ENCODE data around the gene WNT16.
A peak's percentile ranks its signal among the peaks of the same experiment; 100 is the strongest.
"Not testable (repeated sequence)": the region's sequence is repeated elsewhere in the genome, so short reads cannot be mapped to it uniquely, and the experiment has no call there.

Gene WNT16

DNA sequence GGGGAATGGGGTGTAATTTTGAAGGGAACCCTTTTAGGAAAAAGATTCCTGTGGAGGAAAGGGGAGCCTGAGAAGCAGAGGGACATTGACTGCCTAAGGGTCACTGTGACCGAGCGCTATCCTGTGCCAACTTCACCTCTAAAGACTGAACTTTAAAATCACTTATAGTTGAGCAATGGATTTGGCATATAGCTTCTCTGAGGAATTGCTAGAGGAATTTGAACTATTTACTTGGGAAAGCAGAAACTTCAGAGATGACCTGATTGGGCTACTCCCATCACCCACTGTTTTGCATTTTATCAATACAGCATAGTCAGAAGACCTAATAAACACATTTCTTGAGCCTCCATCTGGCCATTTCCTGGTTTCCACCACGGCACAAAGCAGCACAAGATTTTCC, 23.7 kb upstream of the WNT16 start:
- intact Hi-C loops (cut with DNase I) = no loop called here
- no peak for DNase-seq

DNA sequence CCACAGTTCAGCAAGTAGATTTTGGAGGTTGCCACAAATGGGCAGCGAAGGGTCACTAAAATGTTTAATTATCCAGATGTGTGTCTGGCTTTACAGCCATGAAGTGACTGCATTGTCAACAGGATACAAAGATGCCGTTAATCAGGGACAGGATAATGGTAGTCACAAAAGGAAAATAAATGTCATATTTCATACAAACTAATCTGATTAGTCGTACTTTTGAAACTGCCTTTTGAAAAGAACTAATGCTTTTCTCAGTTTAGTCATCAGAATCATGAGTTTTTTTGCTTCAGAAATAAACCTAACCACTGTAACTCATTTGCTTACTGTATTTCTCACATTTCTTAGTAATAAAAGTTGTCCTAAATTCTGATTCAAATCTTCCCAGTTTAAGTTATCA, 22.2 kb upstream of the WNT16 start:
- intact Hi-C loops (cut with DNase I) = no loop called here

DNA sequence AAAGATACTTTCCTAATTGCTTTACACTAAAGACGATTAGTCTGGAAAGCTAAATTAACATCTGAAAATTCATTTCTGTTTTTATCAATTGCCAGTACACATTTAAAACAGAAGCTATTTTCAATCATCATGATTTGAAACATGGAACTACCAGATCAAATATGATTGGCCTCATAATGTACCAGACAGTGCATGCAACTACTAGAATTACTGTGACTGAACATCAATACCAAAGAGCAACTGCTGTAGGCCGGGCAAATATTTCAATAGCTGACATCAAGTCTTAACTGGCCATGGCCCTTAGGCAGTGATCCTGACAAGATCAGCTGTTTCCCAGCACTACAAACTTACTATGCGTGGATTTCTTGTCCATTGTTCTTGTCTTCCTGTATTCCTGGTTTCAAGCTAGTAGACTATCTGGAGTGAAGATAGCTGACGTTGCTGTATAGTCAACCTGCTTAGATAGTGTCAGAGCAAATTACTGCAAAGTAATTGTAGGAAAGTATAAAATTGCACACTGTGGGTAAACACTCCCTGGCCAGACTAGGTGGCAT, 21.7 kb upstream of the WNT16 start:
- no peak for DNase-seq
- intact Hi-C loops (cut with DNase I) = no loop called here

More for the DNA sequence above, 22.2 kb upstream of the WNT16 start:
- no peak for DNase-seq

DNA sequence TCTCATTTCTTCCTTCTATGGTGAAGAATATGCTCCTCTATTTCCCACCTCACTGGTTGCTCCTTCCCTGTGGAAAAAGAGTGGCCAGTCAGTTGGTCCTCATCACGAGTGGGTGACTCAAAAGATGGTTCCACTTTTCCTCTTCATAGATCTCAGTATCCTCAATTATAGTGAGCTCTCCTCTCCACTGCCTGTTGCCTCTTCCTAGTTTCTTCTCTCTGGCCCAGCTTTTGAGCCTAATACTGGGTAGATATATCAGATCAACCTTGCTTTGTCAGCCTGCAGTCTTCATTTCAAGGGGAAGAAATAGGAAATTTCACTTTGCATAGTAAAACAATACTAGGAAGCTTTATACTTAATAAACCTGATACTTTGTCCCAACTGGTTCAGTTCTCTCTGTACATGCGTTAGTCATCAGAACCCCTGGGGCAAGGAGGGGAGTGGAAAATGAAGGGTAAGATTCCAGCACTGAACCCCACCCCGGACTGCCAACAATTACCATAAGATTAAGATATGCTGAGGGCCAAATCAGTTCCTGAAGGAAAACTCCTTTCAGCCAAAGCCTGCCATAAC, 15.5 kb upstream of the WNT16 start:
- no peak for DNase-seq
- intact Hi-C loops (cut with DNase I) = no loop called here

DNA sequence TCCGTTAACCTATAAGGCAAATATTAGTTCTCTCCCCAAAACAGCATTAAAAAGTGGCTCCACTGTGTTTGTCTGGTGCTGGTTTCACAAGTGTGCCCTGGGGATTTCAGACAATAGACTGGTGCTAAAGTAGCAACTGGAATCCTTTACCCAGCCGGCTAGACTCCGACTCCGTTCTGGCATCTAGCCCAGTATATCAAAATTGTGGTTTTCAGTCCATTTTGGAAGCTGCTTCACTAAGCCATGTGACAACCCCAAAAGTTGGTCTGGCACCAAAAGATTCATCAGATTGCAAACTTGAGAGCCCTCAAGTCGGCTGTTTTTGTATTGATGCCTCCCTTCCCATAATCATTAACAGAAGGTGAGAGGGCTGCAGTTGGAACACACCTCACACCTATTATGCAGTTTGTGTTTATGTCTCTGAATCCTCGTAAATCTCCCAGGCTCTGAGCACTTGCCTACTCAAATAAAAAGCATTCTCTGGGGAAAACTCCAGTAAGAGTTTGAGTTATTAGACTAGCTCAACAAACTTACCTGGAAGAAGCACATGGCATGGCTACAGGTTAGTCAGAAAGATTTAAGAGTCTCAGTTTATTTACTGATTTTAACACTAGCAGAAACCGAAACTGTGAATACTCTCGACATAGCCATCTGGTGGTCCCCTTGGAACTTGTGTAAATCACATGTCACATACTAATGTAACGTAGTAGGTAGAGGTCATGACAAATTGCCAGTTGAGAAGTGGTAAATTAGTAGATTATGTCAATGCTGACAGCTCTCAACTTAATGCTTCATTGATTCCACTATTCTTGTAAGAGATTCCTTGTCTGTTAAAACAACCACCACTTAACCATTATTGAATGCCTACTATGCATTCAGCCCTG, 14.8 kb upstream of the WNT16 start:
- DNase-seq = no peak
- intact Hi-C loops (cut with DNase I) = no loop called here

DNA sequence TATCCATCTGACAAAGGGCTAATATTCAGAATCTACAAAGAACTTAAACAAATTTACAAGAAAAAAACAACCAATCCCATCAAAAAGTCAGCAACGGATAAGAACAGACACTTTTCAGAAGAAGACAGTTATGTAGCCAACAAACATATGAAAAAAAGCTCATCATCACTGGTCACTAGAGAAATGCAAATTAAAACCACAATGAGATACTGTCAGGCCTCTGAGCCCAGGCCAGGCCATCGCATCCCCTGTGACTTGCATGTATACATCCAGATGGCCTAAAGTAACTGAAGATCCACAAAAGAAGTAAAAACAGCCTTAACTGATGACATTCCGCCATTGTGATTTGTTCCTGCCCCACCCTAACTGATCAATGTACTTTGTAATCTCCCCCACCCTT, 13.6 kb upstream of the WNT16 start:
- DNase-seq; intact Hi-C loops (cut with DNase I): not testable (repeated sequence)

DNA sequence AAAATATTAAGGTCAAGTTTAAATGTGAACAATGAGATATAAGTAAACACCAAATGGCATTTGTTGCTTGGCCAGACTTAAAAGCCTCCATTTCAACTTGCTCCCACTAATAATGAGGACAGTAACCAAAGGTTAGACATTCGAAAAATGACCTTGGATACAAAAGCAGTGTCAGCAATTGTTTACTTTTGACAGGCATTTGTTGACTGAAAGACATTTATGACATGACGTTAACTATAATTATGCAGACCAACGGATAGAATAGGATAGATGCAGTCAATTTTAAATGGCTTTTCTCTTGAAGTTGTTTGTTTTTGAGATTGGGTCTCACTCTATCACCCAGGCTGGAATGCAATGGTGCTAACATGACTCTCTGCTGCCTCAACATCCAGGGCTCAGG, 6.3 kb upstream of the WNT16 start:
- DNase-seq = no peak
- intact Hi-C loops (cut with DNase I) = no loop called here

DNA sequence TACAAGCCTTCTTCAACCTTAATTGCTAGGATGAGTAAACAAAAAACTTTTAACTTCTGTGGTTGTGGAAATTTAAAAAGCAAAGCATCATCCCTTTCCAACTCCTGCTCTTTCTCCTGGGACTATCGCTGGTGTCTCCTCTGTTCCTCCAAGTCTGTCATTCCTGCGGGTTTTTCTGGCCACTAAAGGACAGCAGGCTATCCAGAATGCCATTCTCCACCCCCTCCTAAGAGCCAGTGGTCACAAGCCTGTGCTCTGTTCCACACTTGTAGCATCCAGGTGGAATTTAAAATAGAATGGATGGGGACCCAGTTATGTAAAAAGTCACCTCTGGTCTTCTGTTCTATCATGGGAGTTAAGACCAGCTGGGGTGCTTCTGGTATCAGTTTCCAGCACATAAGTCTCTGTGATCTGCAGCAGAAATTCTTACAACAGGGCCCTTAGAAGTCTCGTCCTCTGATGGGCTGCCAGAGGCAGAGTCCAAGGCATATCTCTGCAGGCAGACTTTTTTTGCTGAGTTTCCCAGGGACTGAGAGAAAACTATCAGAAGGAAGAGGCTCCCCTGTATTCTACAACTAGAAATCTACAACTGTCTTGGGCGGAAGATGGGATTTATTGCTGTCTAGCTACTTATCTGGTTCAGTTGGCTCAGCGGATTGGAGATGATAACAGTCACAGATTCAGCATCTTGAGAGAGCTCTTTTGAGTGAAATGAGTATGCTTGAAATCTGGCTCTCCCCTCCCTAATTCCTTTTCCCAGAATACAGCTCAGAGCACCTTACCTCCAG, 5.1 kb upstream of the WNT16 start:
- DNase-seq = no peak
- intact Hi-C loops (cut with DNase I) = no loop called here

DNA sequence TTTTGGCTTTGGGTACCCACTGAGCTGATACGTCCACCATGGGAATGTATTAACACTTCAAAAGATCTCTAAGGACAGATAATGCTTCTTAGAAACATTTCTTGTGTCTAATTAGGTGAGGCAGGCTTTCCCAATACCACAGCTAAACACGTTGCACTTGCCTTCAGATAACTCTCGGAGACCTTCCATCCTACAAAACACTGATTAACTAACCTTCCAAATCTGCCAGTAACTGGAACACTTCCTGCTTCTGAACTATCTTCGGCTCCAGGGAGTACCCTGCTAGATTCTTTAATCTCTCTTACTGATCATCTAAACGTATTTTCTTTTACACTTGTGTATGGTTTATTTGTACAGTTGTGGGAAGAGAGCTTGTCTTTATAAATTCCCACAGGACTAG, 1.1 kb upstream of the WNT16 start:
- intact Hi-C loops (cut with DNase I) = no loop called here
- DNase-seq = no peak

DNA sequence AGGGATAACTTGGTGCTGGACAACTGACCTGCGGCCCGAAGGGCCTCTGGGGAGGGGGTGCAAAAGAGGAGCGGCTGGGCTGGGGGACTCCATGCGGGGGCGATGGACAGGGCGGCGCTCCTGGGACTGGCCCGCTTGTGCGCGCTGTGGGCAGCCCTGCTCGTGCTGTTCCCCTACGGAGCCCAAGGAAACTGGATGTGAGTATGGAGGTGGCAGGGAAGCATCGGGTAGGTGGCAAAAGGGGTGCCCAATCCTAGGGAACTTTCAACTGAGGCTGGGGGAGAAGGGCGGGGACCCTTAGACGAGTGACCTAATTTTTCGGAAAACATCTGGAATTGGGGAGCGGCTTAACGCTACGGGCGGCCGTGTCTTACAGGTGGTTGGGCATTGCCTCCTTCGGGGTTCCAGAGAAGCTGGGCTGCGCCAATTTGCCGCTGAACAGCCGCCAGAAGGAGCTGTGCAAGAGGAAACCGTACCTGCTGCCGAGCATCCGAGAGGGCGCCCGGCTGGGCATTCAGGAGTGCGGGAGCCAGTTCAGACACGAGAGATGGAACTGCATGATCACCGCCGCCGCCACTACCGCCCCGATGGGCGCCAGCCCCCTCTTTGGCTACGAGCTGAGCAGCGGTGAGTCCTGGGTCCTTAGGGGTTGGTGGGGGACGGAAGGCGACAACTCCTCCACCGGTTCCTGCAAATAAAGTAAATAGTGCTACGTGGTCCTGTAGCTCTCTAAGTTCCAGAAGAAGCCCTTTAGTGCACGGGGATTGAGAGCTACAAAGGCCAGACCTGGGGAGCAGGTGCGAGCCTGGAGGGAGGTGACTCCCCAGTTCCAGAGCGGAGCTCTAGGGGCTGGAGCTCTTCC, 622 bp downstream of the WNT16 start:
- peak in 6 of 10 donors; percentile 15 to 87 (median 58) for DNase-seq
- intact Hi-C loops (cut with DNase I) = no loop called here

DNA sequence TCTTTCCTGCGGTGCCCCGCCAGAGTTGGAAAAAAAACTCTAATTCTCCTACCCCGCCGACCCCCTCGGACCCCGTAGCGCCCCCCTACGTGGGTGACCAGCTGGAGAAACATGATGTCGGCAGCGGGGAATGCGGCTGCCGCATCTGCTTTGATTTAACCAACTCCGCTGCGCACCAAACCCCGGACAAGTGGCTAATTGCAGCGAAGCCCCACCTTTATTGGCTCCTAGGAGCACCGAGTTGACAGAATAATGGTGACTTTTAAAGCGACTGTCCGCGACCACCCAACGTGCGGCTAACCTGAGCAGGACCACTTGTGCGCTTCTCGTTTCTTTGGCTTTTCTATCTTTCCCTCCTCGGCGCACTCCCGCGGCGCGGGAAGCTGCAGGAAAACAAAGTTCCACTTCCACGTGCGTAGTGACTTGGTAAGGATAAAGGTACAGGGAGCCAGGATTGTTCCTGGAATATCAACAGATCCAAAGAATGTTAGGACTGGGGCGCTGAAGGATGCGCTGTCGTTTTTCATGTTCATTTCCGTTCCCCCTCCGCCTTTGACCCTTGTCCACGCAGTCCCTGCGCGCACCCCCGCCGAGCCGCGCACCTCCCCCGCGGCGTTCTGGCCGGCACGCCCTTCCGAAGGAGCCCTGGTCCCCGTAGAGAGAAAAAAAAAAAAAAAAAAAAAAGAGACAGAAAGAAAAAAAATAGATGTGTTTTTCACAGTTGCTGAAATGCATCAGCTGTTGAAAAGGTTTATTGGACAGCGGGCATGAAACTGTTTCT, 1.4 kb downstream of the WNT16 start:
- DNase-seq = peak in 2 of 10 donors; percentile 50 to 75
- intact Hi-C loops (cut with DNase I) = no loop called here

DNA sequence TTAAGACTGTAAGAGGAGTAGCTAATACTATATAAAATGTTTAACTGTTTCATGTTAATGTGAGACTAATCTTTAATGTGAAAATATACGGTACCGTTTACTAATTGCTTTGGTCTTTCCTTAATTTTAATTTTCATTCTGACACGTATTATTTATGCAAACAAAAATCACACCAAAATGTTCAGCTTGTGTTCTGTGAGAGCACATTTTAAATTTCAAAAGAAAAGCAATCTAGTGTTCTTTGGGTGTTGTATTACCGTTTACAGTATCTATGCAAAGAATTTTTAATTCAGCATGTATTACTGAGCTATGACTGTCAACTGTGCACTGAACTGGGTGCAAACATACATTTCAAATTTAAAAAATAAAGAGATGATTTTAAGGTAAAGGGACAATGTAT, 2.2 kb downstream of the WNT16 start:
- intact Hi-C loops (cut with DNase I) = no loop called here
- no peak for DNase-seq

DNA sequence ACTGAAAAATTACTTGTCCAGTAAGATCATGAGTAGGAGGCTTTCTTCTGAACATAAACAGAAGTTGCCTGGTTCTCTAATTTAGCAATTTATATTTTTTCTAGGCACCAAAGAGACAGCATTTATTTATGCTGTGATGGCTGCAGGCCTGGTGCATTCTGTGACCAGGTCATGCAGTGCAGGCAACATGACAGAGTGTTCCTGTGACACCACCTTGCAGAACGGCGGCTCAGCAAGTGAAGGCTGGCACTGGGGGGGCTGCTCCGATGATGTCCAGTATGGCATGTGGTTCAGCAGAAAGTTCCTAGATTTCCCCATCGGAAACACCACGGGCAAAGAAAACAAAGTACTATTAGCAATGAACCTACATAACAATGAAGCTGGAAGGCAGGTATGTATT, 2.8 kb downstream of the WNT16 start:
- DNase-seq = peak in 1 of 10 donors; percentile 64
- intact Hi-C loops (cut with DNase I) = no loop called here

DNA sequence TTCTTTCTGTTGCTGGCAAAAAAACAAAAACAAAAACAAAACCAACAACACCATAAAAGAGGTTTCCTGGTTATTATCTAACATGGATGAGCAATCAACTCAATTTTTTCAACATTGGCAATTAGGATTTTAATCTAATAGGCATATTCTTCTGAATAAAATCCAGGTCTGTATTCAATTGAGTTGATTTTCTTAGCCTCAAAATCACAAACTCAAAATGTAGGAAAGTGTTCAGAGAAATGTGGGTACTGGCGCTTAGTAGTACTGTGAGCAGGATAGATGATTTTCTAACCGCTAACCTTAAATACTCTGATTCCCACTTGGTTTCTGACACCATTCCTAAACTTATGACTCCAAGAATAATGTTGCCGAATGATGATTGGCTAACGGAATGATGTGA, 5.6 kb downstream of the WNT16 start:
- intact Hi-C loops (cut with DNase I) = no loop called here

DNA sequence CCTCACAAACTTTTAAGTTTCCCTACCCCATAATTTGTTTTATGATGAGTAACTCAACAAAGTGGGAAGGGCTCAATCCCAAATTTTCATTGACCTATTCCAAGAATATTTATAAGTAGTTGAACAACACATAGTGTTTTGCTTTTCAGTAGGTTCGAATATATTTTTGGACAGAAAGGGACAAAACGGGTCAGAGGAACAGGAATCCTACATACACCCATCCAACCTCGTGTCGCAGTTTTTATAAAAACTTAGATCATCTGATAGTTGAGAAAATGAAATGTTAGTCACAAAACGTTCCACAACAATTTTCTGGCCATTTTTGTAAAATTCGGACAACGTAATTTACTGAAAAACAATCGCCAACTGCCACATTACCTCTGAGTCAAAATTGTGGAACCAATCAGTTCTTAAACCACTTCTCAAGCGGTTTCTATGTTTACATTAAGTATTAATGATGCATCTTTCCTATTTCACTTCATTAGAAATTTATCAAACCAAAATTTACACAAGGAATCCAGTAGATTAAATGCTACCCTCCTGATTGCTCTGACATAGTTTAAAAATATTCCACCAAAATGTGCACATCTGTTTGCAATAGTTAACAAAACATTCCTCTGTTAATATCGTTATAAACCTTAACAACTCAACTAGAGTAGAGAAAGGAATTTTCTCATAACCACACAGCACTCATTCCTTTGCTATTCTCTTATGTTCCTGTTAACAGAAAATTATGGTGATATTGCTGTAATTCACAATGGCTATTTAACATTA, 6.3 kb downstream of the WNT16 start:
- intact Hi-C loops (cut with DNase I) = no loop called here
- no peak for DNase-seq

More for the DNA sequence above, 5.6 kb downstream of the WNT16 start:
- DNase-seq = no peak

DNA sequence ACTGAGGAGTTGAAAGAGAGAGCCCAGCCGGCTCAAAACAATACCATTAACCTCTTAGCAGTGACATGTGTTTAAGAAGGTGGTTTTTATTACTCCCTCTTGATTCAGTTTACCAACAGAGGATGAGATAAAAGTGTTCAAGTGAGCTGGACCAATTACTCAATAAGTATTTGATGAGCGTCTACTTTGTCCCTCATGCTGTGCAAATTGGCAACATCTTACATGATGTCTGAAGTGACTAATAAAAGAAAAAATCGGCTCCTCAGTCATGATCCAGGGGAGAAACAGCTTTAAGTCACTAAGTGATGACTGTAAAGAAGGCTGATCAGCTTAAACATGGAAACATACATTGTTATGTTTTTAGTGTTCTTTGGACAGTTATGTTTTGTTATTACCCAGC, 7.8 kb downstream of the WNT16 start:
- DNase-seq = no peak
- intact Hi-C loops (cut with DNase I) = no loop called here

DNA sequence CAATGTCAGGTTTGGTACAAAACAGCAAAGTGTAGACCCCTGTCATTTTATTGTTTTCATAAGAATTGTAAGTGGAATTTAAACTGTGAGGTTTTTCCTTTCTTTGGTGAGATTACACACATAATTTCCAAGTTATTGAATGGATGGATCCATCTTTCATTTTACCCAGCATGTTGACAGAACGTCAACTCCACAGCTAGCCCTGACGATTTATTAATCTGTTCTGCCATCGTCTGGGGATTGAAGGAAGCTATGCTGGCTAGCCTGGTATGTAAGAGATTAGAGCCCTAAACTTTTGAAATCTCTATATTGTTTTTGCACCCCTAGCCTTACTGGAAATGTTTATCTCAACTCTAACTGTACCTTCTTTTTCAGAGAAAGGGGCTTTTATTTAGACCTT, 8.6 kb downstream of the WNT16 start:
- intact Hi-C loops (cut with DNase I) = no loop called here
- DNase-seq = no peak

DNA sequence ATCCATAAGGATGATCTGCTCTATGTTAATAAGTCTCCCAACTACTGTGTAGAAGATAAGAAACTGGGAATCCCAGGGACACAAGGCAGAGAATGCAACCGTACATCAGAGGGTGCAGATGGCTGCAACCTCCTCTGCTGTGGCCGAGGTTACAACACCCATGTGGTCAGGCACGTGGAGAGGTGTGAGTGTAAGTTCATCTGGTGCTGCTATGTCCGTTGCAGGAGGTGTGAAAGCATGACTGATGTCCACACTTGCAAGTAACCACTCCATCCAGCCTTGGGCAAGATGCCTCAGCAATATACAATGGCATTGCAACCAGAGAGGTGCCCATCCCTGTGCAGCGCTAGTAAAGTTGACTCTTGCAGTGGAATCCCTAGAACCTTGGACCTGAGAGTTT, 10.3 kb downstream of the WNT16 start:
- intact Hi-C loops (cut with DNase I) = no loop called here
- no peak for DNase-seq

DNA sequence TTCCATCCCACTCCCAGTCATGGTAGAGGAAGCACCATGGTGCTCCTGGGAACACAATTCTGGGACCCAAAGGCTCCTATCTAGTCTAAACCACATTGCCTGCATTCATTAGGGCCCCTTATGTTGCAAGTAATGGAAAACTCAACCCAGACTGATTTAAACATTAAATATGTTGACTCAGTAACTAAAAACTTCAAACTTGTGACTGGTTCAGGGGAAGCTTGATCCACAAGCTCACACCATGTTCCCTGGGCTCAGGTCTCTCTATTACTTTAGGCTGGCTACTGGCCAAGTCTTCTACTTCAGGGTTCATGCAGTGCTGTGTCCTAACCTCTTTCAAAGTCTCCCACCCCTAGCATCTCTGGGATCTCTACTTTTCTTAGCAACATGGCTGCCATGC, 13.1 kb downstream of the WNT16 start:
- intact Hi-C loops (cut with DNase I) = no loop called here
- no peak for DNase-seq
